SKM-1 treated with dmso at 0.1 percent for 144 hours (cell line): ENCODE data around the gene PLD1.
"Not testable (repeated sequence)": the region's sequence is repeated elsewhere in the genome, so short reads cannot be mapped to it uniquely, and the experiment has no call there.

ENCODE experiments used
- DNase-seq: peaks from one replicate; lab custom pipeline; 2025; ENCODE audit not compliant: unreplicated experiment; lab: John Stamatoyannopoulos, UW

PLD1 gene

GRCh38 chr3:171809861-171810628 is at the start of gene PLD1:
Gene PLD1 (minus strand): TSS chr3:171810483. CDS start chr3:171738051, 72,432 bp downstream.
- DNase-seq: peak; percentile 57

- not testable (repeated sequence) for DNase-seq
Measured at GRCh38 chr3:171858770-171859169, 48.5 kb upstream of the PLD1 start.

- DNase-seq: no peak
Measured at GRCh38 chr3:171854649-171855305, 44.5 kb upstream of the PLD1 start.

GRCh38 chr3:171851660-171852058 is 41.4 kb upstream of the PLD1 start:
- no peak for DNase-seq

GRCh38 chr3:171850960-171851659 is 40.8 kb upstream of the PLD1 start:
- peak; percentile 19 for DNase-seq

- no peak for DNase-seq
Measured at GRCh38 chr3:171850320-171850959, 40.2 kb upstream of the PLD1 start.

- DNase-seq: no peak
Measured at GRCh38 chr3:171849617-171850319, 39.5 kb upstream of the PLD1 start.

- no peak for DNase-seq
Measured at GRCh38 chr3:171847595-171848259, 37.4 kb upstream of the PLD1 start.

- no peak for DNase-seq
Measured at GRCh38 chr3:171847133-171847532, 36.9 kb upstream of the PLD1 start.

- DNase-seq: no peak
Measured at GRCh38 chr3:171846597-171846996, 36.3 kb upstream of the PLD1 start.

- DNase-seq: no peak
Measured at GRCh38 chr3:171845481-171846284, 35.4 kb upstream of the PLD1 start.

- no peak for DNase-seq
Measured at GRCh38 chr3:171844873-171845272, 34.6 kb upstream of the PLD1 start.

- no peak for DNase-seq
Measured at GRCh38 chr3:171842864-171843518, 32.7 kb upstream of the PLD1 start, which contains the start of gene TMEM212. Gene TMEM212 (plus strand): TSS chr3:171843349. CDS start chr3:171843384, 35 bp downstream.

GRCh38 chr3:171841620-171842000 is 31.3 kb upstream of the PLD1 start:
- DNase-seq: no peak

GRCh38 chr3:171840811-171841619 is 30.7 kb upstream of the PLD1 start:
- DNase-seq: no peak

- no peak for DNase-seq
Measured at GRCh38 chr3:171840445-171840810, 30.1 kb upstream of the PLD1 start.

- DNase-seq: no peak
Measured at GRCh38 chr3:171839270-171839669, 29.0 kb upstream of the PLD1 start.

- peak; percentile 21 for DNase-seq
Measured at GRCh38 chr3:171838218-171838720, 28.0 kb upstream of the PLD1 start.
